NCI-H748 (cell line): ENCODE measurements around the gene RHOH.

Source experiments
- DNase-seq: peaks from one replicate; lab custom pipeline; 2025; ENCODE audit not compliant: unreplicated experiment; lab: John Stamatoyannopoulos, UW

Gene RHOH

GRCh38 chr4:40204507-40205258 lies 7.9 kb downstream of the RHOH start:
- DNase-seq: no peak

GRCh38 chr4:40205259-40206198 lies 8.7 kb downstream of the RHOH start:
- no peak for DNase-seq

- no peak for DNase-seq
Observed at GRCh38 chr4:40206426-40206825, 9.6 kb downstream of the RHOH start.

- DNase-seq: no peak
Observed at GRCh38 chr4:40209401-40209800, 12.6 kb downstream of the RHOH start.

- DNase-seq: no peak
Observed at GRCh38 chr4:40210776-40211175, 13.9 kb downstream of the RHOH start.

- DNase-seq: no peak
Observed at GRCh38 chr4:40211224-40212185, 14.7 kb downstream of the RHOH start.

GRCh38 chr4:40212674-40213527 lies 16.1 kb downstream of the RHOH start:
- DNase-seq: no peak

- no peak for DNase-seq
Observed at GRCh38 chr4:40214038-40214437, 17.2 kb downstream of the RHOH start.

- DNase-seq: no peak
Observed at GRCh38 chr4:40214661-40215418, 18.0 kb downstream of the RHOH start.

- DNase-seq: no peak
Observed at GRCh38 chr4:40216622-40217366, 20.0 kb downstream of the RHOH start.

GRCh38 chr4:40221744-40222143 lies 24.9 kb downstream of the RHOH start:
- no peak for DNase-seq

- no peak for DNase-seq
Observed at GRCh38 chr4:40223343-40223742, 26.5 kb downstream of the RHOH start.

- DNase-seq: no peak
Observed at GRCh38 chr4:40224432-40224831, 27.6 kb downstream of the RHOH start.

GRCh38 chr4:40225497-40225896 lies 28.7 kb downstream of the RHOH start:
- DNase-seq: no peak

GRCh38 chr4:40227284-40227683 lies 30.5 kb downstream of the RHOH start:
- no peak for DNase-seq

GRCh38 chr4:40228497-40229365 lies 31.9 kb downstream of the RHOH start:
- DNase-seq: no peak

GRCh38 chr4:40231316-40231863 lies 34.6 kb downstream of the RHOH start:
- no peak for DNase-seq
